ENCODE results near the gene SLC26A2.

The SLC26A2 gene

DNA sequence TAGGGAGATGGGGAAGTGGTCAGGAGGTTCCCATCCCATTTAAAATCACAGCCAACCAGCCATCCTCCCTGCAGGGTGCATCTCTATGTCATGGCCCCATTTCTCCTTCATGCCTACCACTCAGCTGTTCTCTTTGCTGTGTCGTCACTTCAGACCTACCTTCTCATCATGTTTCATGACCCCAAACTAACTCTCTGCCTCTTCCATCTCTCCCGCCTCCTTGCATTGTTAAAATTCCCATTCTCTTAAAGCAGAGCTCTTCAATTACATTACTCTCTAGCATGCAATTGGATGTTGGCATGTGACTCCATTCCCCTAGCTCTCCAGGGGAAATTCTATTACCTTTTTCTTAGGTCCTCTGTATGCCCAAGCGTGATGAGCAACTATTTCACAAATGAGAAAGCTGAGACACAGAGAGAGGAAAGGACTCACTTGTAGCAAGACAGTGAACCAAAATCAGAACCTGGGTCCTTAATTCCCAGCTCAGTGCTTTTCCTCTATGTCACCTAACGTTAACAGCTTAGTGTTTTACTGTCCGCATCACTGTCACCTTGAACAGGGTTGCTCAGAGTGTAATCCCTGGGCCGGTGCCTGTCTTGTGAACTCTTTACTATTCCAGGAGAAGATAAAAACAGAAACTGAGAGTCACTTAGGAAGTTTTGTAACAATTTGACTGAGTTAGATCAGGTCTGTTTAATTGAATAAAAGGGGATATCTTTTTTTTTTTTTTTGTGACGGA, 44.1 kb upstream of the SLC26A2 start:
- DNase-seq (ENCODE audit: low read depth) = no peak
- H3K4me3 ChIP-seq (ENCODE audit: low read depth, low read length) = no peak overlapping the region
- TF ChIP-seq, protein P1, sequence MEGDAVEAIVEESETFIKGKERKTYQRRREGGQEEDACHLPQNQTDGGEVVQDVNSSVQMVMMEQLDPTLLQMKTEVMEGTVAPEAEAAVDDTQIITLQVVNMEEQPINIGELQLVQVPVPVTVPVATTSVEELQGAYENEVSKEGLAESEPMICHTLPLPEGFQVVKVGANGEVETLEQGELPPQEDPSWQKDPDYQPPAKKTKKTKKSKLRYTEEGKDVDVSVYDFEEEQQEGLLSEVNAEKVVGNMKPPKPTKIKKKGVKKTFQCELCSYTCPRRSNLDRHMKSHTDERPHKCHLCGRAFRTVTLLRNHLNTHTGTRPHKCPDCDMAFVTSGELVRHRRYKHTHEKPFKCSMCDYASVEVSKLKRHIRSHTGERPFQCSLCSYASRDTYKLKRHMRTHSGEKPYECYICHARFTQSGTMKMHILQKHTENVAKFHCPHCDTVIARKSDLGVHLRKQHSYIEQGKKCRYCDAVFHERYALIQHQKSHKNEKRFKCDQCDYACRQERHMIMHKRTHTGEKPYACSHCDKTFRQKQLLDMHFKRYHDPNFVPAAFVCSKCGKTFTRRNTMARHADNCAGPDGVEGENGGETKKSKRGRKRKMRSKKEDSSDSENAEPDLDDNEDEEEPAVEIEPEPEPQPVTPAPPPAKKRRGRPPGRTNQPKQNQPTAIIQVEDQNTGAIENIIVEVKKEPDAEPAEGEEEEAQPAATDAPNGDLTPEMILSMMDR (IDR thresholded peaks at IDR 0.05; ENCODE audit: control insufficient read depth, extremely low read depth, insufficient read depth) = no peak

DNA sequence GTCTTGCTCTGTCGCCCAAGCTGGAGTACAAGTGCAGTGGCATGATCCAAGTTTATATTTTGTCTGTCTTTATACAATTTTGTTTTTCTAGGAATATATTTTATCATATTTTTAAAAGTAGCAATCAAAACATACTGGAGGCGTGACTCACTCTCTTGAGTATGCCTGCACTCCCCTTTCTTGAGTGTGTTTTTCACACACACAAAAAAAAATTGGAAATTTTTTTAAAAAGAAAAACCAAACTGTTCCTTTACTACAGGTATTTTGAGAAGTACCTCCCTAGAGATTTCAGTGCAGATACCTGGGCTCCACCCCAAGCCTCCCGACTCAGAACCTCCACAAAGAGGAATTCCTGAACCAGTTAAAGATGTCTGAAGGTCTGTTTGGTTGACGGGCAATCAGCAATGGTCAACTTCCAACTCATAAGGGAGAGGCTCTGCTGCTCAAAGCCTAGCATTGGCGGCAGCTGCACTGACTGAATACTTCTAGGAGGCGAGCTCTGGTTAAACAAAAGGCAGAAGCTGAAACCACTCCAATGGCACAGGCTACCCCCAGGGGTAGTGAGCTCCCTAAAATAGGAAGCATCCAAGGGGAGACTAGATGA, 43.4 kb upstream of the SLC26A2 start:
- DNase-seq (ENCODE audit: low read depth) = no peak
- TF ChIP-seq, protein P1 (IDR thresholded peaks at IDR 0.05; ENCODE audit: control insufficient read depth, extremely low read depth, insufficient read depth) = no peak
- no peak overlapping the region for H3K4me3 ChIP-seq (ENCODE audit: low read depth, low read length)

DNA sequence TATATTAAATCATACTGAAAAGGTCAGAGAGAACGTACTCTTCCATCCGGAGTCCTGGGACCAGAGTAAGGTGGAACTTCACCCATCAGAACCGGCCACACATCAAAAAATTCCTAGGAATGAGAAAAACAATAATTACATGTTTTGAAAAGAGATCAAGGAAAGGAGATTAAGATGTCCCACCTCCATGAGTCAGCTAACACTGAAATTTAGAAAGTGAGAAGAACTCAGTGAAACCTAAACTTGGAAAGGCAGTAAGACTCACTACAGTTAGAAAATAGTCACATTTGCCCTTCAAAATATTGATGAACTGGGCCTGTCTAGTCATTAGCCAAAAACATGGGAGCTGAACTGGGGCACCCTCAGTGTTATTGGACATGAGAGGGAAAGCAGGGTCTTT, 39.0 kb upstream of the SLC26A2 start:
- H3K4me3 ChIP-seq (ENCODE audit: low read depth, low read length) = no peak overlapping the region
- DNase-seq (ENCODE audit: low read depth) = no peak
- TF ChIP-seq, protein P1 (IDR thresholded peaks at IDR 0.05; ENCODE audit: control insufficient read depth, extremely low read depth, insufficient read depth) = no peak

DNA sequence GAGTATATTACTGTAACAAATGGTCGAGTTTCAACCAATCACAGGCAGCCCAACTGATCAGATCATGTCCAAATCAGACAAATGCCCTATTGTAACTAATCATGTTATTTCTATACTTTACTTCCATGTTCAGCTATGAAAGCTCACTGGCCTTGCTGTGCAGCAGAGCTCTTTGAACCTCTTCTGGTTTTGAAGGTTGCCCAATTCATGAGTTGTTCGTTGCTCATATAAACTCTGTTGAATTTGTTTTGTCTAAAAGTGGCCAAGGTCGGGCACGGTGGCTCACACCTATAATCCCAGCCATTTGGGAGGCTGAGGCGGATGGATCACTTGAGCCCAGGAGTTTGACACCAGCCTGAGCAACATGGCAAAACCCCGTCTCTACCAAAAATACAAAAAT, 37.6 kb upstream of the SLC26A2 start:
- no peak for DNase-seq (ENCODE audit: low read depth)
- H3K4me3 ChIP-seq (ENCODE audit: low read depth, low read length) = no peak overlapping the region
- TF ChIP-seq, protein P1 (IDR thresholded peaks at IDR 0.05; ENCODE audit: control insufficient read depth, extremely low read depth, insufficient read depth) = no peak

DNA sequence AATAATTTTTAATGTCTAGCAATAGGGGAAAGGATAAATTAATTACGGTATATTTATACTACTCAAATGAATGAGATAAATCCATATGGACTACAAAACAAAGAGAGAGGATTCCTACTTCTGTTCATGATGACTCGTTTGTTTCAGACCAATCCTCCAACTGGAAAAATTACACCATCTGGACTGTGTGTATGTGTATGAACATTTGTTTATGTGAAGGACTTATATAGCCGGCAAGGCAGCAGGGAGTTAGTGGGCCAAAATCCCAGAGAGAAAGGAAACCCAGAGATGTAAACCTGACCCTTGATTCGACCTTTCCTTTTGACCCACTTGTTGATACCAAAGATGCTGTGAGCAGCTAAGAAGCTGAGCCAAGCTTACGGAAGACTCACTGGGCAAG, 36.1 kb upstream of the SLC26A2 start:
- no peak overlapping the region for H3K4me3 ChIP-seq (ENCODE audit: low read depth, low read length)
- no peak for DNase-seq (ENCODE audit: low read depth)
- TF ChIP-seq, protein P1 (IDR thresholded peaks at IDR 0.05; ENCODE audit: control insufficient read depth, extremely low read depth, insufficient read depth) = no peak

DNA sequence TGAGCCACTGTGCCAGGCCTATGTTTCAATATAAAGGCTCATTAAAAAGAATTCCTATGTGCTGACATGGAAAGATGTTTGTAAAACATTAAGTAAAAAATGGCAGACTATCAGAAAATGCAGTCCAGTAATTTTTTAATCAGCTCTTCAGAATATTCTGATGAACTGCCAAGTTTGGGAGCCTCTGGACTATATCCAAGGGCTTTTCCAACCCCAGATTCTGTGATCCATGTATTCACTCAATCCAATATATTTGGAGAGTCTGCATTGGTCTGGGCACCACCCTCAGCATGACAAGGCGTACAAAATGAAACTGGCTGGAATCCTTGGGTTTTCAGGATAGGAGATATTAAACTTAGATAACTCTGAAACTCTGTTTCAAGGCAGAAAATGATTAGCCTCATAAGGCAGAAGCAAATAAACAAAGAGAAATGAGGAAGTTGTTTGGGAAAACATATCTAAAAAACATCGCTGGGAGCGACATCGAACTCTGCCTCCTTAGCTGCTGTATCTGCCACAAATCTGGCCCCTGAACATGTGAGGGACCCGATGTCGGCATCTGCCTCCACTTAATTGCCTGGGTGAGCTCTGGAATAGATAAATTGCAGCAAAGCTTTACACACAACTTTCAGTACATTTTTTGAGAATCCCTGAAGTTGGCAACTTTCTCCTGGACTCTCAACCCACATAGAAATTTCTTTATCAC, 30.4 kb upstream of the SLC26A2 start:
- H3K4me3 ChIP-seq (ENCODE audit: low read depth, low read length) = no peak overlapping the region
- TF ChIP-seq, protein P1 (IDR thresholded peaks at IDR 0.05; ENCODE audit: control insufficient read depth, extremely low read depth, insufficient read depth) = no peak
- DNase-seq (ENCODE audit: low read depth) = peak; percentile 25
